H9 (cell line): ENCODE results near the gene OR6S1. TPM values are rescaled to one million over a fixed set of nuclear protein-coding genes. Genes with fewer than 3 reads are reported as not detected.
A peak's percentile ranks its signal among the peaks of the same experiment; 100 is the strongest.

Source experiments
- DNase-seq: peaks from one replicate; pipeline ENCODE4 v3.0.0-alpha.2; 2017
- H2AFZ ChIP-seq: one replicate; pipeline ENCODE4 v1.6.1; 2013; ENCODE audit warnings: mild to moderate bottlenecking, low read length, control low read depth, moderate library complexity
- H2AK5ac ChIP-seq: 2 replicates; pipeline ENCODE4 v1.6.1; 2013; ENCODE audit warnings: low read length, control low read depth, mixed read lengths; ENCODE audit not compliant: insufficient read length
- H2BK120ac ChIP-seq: one replicate; pipeline ENCODE4 v1.6.1; 2013; ENCODE audit warnings: low read depth, mild to moderate bottlenecking, low read length, control low read depth, inconsistent platforms; ENCODE audit not compliant: poor library complexity, severe bottlenecking
- H2BK12ac ChIP-seq: 2 replicates; pipeline ENCODE4 v1.6.1; 2013; ENCODE audit warnings: low read length, control low read depth, mixed read lengths, low read depth; ENCODE audit not compliant: insufficient read length
- H2BK15ac ChIP-seq: 2 replicates; pipeline ENCODE4 v1.6.1; 2013; ENCODE audit warnings: low read depth, low read length, control low read depth
- H2BK20ac ChIP-seq: one replicate; pipeline ENCODE4 v1.6.1; 2013; ENCODE audit warnings: low read depth, mild to moderate bottlenecking, low read length, control low read depth, inconsistent platforms; ENCODE audit not compliant: poor library complexity, severe bottlenecking
- H2BK5ac ChIP-seq: 2 replicates; pipeline ENCODE4 v1.6.1; 2013; ENCODE audit warnings: low read length, control low read depth, mixed read lengths; ENCODE audit not compliant: insufficient read length
- H3K14ac ChIP-seq: 2 replicates; pipeline ENCODE4 v1.6.1; 2013; ENCODE audit warnings: low read length, control low read depth; ENCODE audit not compliant: insufficient read depth
- H3K18ac ChIP-seq: 2 replicates; pipeline ENCODE4 v1.6.1; 2013; ENCODE audit warnings: low read depth, mild to moderate bottlenecking, mixed read lengths, low read length, control low read depth; ENCODE audit not compliant: insufficient read length
- H3K23ac ChIP-seq: 2 replicates; pipeline ENCODE4 v1.6.1; 2013; ENCODE audit warnings: low read length, control low read depth, mixed read lengths, low read depth; ENCODE audit not compliant: insufficient read length
- H3K23me2 ChIP-seq: 2 replicates; pipeline ENCODE4 v1.6.1; 2013; ENCODE audit warnings: low read depth, mild to moderate bottlenecking, mixed read lengths, low read length, control low read depth; ENCODE audit not compliant: insufficient read length, poor library complexity, severe bottlenecking
- H3K27ac ChIP-seq: 2 replicates; pipeline ENCODE4 v1.5.1; 2013; ENCODE audit warnings: low read length, control low read depth, mixed read lengths, low read depth; ENCODE audit not compliant: insufficient read length
- H3K27me3 ChIP-seq: 2 replicates; pipeline ENCODE4 v1.6.1; 2013; ENCODE audit warnings: low read length, control low read depth, inconsistent platforms; ENCODE audit not compliant: insufficient read depth
- H3K4ac ChIP-seq: 2 replicates; pipeline ENCODE4 v1.6.1; 2013; ENCODE audit warnings: low read depth, mild to moderate bottlenecking, control low read depth, inconsistent platforms, low read length, moderate library complexity
- H3K4me1 ChIP-seq: 2 replicates; pipeline ENCODE4 v1.6.1; 2013; ENCODE audit warnings: low read length, control low read depth, inconsistent platforms; ENCODE audit not compliant: insufficient read depth
- H3K4me2 ChIP-seq: 2 replicates; pipeline ENCODE4 v1.6.1; 2013; ENCODE audit warnings: low read length, control low read depth, mixed read lengths; ENCODE audit not compliant: insufficient read length, insufficient read depth
- H3K56ac ChIP-seq: 2 replicates; pipeline ENCODE4 v1.6.1; 2013; ENCODE audit warnings: low read depth, mild to moderate bottlenecking, mixed read lengths, low read length, control low read depth; ENCODE audit not compliant: insufficient read length
- H3K79me1 ChIP-seq: 2 replicates; pipeline ENCODE4 v1.6.1; 2013; ENCODE audit warnings: low read depth, mild to moderate bottlenecking, moderate library complexity, low read length, control low read depth, inconsistent platforms; ENCODE audit not compliant: insufficient read depth, poor library complexity, severe bottlenecking
- H3K79me2 ChIP-seq: 2 replicates; pipeline ENCODE4 v1.6.1; 2013; ENCODE audit warnings: low read length, control low read depth, inconsistent platforms; ENCODE audit not compliant: insufficient read depth
- H3K9ac ChIP-seq: 2 replicates; pipeline ENCODE4 v1.6.1; 2013; ENCODE audit warnings: low read length, control low read depth, mixed read lengths; ENCODE audit not compliant: insufficient read length; ENCODE audit errors: extremely low read depth
- H3K9me3 ChIP-seq: one replicate; pipeline ENCODE4 v1.6.1; 2013; ENCODE audit warnings: low read depth, low read length, inconsistent platforms; ENCODE audit not compliant: control insufficient read depth
- H3T11ph ChIP-seq: one replicate; pipeline ENCODE4 v1.6.1; 2013; ENCODE audit warnings: mild to moderate bottlenecking, low read length, control low read depth, inconsistent platforms
- H4K20me1 ChIP-seq: one replicate; pipeline ENCODE4 v1.6.1; 2013; ENCODE audit not compliant: control insufficient read depth, insufficient read length, insufficient read depth
- H4K5ac ChIP-seq: 2 replicates; pipeline ENCODE4 v1.6.1; 2013; ENCODE audit warnings: low read depth, mild to moderate bottlenecking, mixed read lengths, low read length, control low read depth; ENCODE audit not compliant: insufficient read length
- H4K8ac ChIP-seq: replicated peaks from 2 replicates; pipeline ENCODE4 v1.6.1; 2013; ENCODE audit warnings: low read length, control low read depth, mixed read lengths, low read depth; ENCODE audit not compliant: insufficient read length
- H4K91ac ChIP-seq: 2 replicates; pipeline ENCODE4 v1.6.1; 2013; ENCODE audit warnings: low read depth, mild to moderate bottlenecking, moderate library complexity, mixed read lengths, low read length, control low read depth; ENCODE audit not compliant: insufficient read length
- H3K27ac Mint-ChIP-seq, 3 experiments: 2 replicates in 2 of 3; 3 replicates in 1 of 3; pipeline ENCODE4 v1.8.0; 2020 to 2021; ENCODE audit warnings: mixed read lengths in 3 of 3, mild to moderate bottlenecking in 1 of 3, moderate library complexity in 1 of 3
- H3K27me3 Mint-ChIP-seq: 2 replicates; pipeline ENCODE4 v1.8.0; 2021; ENCODE audit warnings: low read depth, mild to moderate bottlenecking, moderate library complexity, mixed read lengths
- H3K36me3 Mint-ChIP-seq, 3 experiments: 2 replicates in 2 of 3; 3 replicates in 1 of 3; pipeline ENCODE4 v1.8.0; 2020 to 2021; ENCODE audit warnings: low read depth in 3 of 3, mixed read lengths in 3 of 3; ENCODE audit not compliant: insufficient read depth in 1 of 3
- H3K4me1 Mint-ChIP-seq, 2 experiments: 2 replicates each; pipeline ENCODE4 v1.8.0; 2020; ENCODE audit warnings: mixed read lengths in 2 of 2
- H3K4me3 Mint-ChIP-seq, 2 experiments: 2 replicates in 1 of 2; 3 replicates in 1 of 2; pipeline ENCODE4 v1.8.0; 2020 to 2021; ENCODE audit warnings: mild to moderate bottlenecking in 2 of 2, mixed read lengths in 2 of 2, moderate library complexity in 1 of 2
- H3K9me3 Mint-ChIP-seq, 2 experiments: 2 replicates in 1 of 2; 3 replicates in 1 of 2; pipeline ENCODE4 v1.8.0; 2020; ENCODE audit warnings: mild to moderate bottlenecking in 2 of 2, mixed read lengths in 2 of 2, moderate library complexity in 1 of 2
- CTCF ChIP-seq: fragments of 200-600 bp; sonication (generic); conservative IDR thresholded peaks from 3 replicates; pipeline ENCODE4 v1.8.0; 2021; ENCODE audit warnings: antibody characterized with exemption, mild to moderate bottlenecking
- WGBS: extraction: QIAGEN DNeasy Blood & Tissue Kit; methylation state at CpG from one replicate; pipeline ENCODE4 v1.1.7; 2013; ENCODE audit warnings: missing lambda C conversion rate, low lambda C conversion rate, mixed read lengths; ENCODE audit not compliant: insufficient read length; ENCODE audit errors: extremely low coverage; 5-methylcytosine and 5-hydroxymethylcytosine counted together
- total RNA-seq: library from RNA; stranded (reverse); gene quantifications from 2 replicates; pipeline ENCODE4 v1.2.1, GENCODE V29; 2021

OR6S1 gene
- total RNA-seq, 1 experiment from 2014 or later, result not detected

DNA sequence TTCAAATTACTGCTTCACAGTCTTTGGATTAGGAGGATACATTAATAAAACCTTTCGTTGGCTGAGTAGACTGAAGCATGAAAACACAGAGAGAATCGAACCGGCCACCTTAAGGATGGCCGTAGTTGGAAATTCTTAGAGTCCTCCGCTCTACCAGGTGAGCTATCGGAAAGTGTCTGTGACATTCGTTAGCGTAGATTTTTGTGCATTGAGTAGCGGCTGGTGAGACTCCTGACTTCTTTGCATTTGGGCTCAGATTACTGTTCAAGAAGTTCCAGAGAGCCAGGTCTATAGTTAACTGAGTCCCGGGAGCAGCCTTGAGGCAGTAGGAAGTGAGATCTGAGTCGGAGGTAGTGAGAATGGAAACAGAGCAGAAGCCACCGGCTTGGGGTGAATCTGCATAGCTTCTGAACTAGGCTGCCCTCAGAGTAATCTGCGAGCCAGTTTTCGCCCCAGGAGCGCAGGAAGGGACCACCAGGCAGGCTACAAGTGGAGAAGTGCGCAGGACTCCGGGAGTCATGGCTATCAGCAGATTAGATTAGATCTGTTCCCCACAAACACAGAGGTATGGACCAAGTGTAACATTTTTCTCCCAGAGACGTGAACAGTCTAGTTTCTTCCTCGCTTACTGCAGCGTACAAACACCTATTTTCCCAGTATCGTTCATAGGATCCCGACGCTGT, 11.0 kb downstream of the OR6S1 start:
- no CpG with 5 or more reads among the region's 23 CpGs for WGBS
- Histone ChIP-seq H3K27me3 (peaks cover 8% of the 10 kb centered on the region; the same call in 1 of the 2 replicates), H3T11ph (no peak overlapping the region)

More for the DNA sequence above, 11.0 kb downstream of the OR6S1 start:
- Histone ChIP-seq H2BK20ac (no peak overlapping the region), H4K20me1 (no peaks in the 10 kb centered on the region), H3K23me2 (peaks cover 43% of the 10 kb centered on the region), H3K27ac (no peak overlapping the region), H2BK15ac (no peak overlapping the region), H2AFZ (peak overlapping the region; percentile 63), H4K8ac (no peak overlapping the region), H3K9me3 (no peaks in the 10 kb centered on the region), H2AK5ac (no peak overlapping the region), H3K79me2 (no peaks in the 10 kb centered on the region), H4K5ac (no peak overlapping the region), H3K9ac (peak overlapping the region; percentile 23), H3K4me2 (peak overlapping the region; percentile 96), H2BK5ac (no peak overlapping the region), H2BK120ac (no peak overlapping the region), H2BK12ac (no peak overlapping the region), H3K23ac (no peak overlapping the region), H3K18ac (no peak overlapping the region), H3K56ac (no peak overlapping the region), H4K91ac (no peak overlapping the region), H3K14ac (no peak overlapping the region), H3K79me1 (no peaks in the 10 kb centered on the region), H3K4me1 (no peaks in the 10 kb centered on the region), H3K4ac (no peak overlapping the region)
- Mint-ChIP-seq H3K27ac (peak overlapping the region in 2 of 3 experiments; percentile 74 to 76; a peak in 3 of 7 replicates), H3K4me3 (peak overlapping the region; percentile 86 to 94), H3K27me3 (peaks cover 71% of the 10 kb centered on the region), H3K4me1 (peaks cover 29% of the 10 kb centered on the region in 2 experiments), H3K36me3 (peaks cover 0 to 2% (median 0%) of the 10 kb centered on the region in 3 experiments; a peak in 1 of 7 replicates), H3K9me3 (peaks cover 4 to 8% of the 10 kb centered on the region in 2 experiments; a peak in 4 of 5 replicates)
- TF ChIP-seq CTCF, result no peak
- DNase-seq, result peak; percentile 70
